Subcutaneous abdominal adipose tissue (tissue), 5 donors: ENCODE measurements around the gene BHLHE40.

Experiments
- H3K27ac ChIP-seq: one replicate; pipeline ENCODE4 v1.7.0; 2013; ENCODE audit warnings: low read depth, mild to moderate bottlenecking, inconsistent platforms, low read length, moderate library complexity
- H3K27me3 ChIP-seq, 5 donors: one replicate each; pipeline ENCODE4 v1.7.0; 2013; ENCODE audit warnings: low read length in 5 of 5, inconsistent platforms in 1 of 5; ENCODE audit not compliant: control insufficient read depth in 5 of 5, insufficient read depth in 4 of 5
- H3K36me3 ChIP-seq, 5 donors: one replicate each; pipeline ENCODE4 v1.7.0; 2013; ENCODE audit warnings: low read length in 5 of 5; ENCODE audit not compliant: control insufficient read depth in 5 of 5, insufficient read depth in 5 of 5
- H3K4me1 ChIP-seq, 5 donors: one replicate each; pipeline ENCODE4 v1.7.0; 2013; ENCODE audit warnings: low read length in 5 of 5, mild to moderate bottlenecking in 3 of 5, moderate library complexity in 1 of 5; ENCODE audit not compliant: control insufficient read depth in 5 of 5, insufficient read depth in 5 of 5
- H3K4me3 ChIP-seq, 5 donors: one replicate each; pipeline ENCODE4 v1.7.0; 2013; ENCODE audit warnings: low read length in 5 of 5, low read depth in 1 of 5
- H3K9ac ChIP-seq, 5 donors: one replicate each; pipeline ENCODE4 v1.7.0; 2013; ENCODE audit warnings: low read length in 5 of 5, mild to moderate bottlenecking in 4 of 5, moderate library complexity in 3 of 5
- H3K9me3 ChIP-seq, 5 donors: one replicate each; pipeline ENCODE4 v1.7.0; 2013; ENCODE audit warnings: low read length in 5 of 5; ENCODE audit not compliant: control insufficient read depth in 5 of 5
- donor health status: healthy.
- donor health status: healthy.
- donor health status: healthy.
- donor health status: healthy.
- donor health status: healthy.

Gene BHLHE40

GRCh38 chr3:4988983-4989834 lies 10.0 kb downstream of the BHLHE40 start:
- Histone ChIP-seq H3K27me3 (no peaks in the 10 kb centered on the region), H3K27ac (peak overlapping the region; percentile 60), H3K9ac (peak overlapping the region in 2 of 5 donors; percentile 13 to 56), H3K4me1 (peaks cover 16 to 50% (median 38%) of the 10 kb centered on the region in 5 donors), H3K36me3 (peaks cover 0 to 4% (median 0%) of the 10 kb centered on the region in 5 donors), H3K9me3 (no peaks in the 10 kb centered on the region), H3K4me3 (no peak overlapping the region)

GRCh38 chr3:4990069-4990468 lies 10.8 kb downstream of the BHLHE40 start:
- H3K4me1 ChIP-seq = peaks cover 21 to 52% (median 36%) of the 10 kb centered on the region in 5 donors
- no peak overlapping the region for H3K9ac ChIP-seq
- H3K27ac ChIP-seq = no peak overlapping the region
- H3K27me3 ChIP-seq = no peaks in the 10 kb centered on the region
- H3K36me3 ChIP-seq = no peaks in the 10 kb centered on the region
- H3K4me3 ChIP-seq = no peak overlapping the region
- no peaks in the 10 kb centered on the region for H3K9me3 ChIP-seq

DNA sequence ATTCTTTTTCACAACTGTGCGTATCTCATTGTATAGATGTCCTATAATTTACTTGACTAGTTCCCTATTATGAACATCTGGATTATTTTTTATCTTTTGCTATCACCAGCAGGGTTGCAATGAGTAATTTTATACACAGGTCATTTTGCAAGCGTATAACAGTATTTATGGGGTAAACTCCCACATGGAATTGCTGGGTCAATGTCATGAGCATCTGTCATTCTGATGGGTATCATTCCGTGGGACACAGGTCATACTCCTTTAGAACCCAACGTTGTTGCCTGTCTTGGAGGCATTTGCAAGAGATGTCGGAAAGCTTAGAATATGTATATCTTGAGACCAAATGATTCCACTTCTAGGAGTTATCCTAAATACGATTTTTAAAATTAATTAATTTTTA lies 12.9 kb downstream of the BHLHE40 start:
- no peaks in the 10 kb centered on the region for H3K27me3 ChIP-seq
- peaks cover 16 to 38% (median 21%) of the 10 kb centered on the region in 5 donors for H3K4me1 ChIP-seq
- no peak overlapping the region for H3K4me3 ChIP-seq
- no peaks in the 10 kb centered on the region for H3K36me3 ChIP-seq
- H3K27ac ChIP-seq = no peak overlapping the region
- H3K9me3 ChIP-seq = no peaks in the 10 kb centered on the region
- no peak overlapping the region for H3K9ac ChIP-seq

- Histone ChIP-seq H3K4me1 (peaks cover 15 to 29% (median 18%) of the 10 kb centered on the region in 5 donors), H3K27ac (no peak overlapping the region), H3K9ac (no peak overlapping the region), H3K27me3 (no peaks in the 10 kb centered on the region), H3K36me3 (no peaks in the 10 kb centered on the region), H3K9me3 (no peaks in the 10 kb centered on the region), H3K4me3 (no peak overlapping the region)
These were observed 14.3 kb downstream of the BHLHE40 start for GRCh38 chr3:4993276-4994143.

DNA sequence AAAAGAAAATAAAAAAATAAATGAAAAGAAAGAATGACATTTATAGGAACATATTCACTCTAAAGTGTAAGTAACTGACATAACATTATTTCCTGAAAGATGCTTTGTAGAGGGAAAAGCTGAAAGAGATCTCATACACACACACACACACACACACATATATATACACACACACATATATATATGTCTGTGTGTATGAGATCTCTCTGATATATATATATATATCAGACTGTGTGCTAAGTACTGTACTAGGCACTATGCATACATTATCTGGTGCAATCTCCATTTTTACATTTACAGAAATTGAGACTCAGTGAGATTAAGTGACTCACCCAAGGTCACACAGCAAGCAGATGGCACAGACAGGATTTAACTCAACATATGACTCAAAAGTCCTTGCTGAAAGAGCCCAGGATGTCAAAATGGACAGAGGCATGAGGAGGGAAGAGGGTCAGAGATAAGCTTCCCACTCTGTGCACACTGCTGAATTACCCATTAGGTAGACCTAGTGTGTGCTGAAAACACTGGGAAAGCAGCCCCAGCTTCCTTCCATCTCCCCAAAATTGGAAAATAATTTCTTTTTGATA lies 15.0 kb downstream of the BHLHE40 start:
- no peaks in the 10 kb centered on the region for H3K27me3 ChIP-seq
- no peak overlapping the region for H3K9ac ChIP-seq
- H3K4me3 ChIP-seq = no peak overlapping the region
- H3K36me3 ChIP-seq = no peaks in the 10 kb centered on the region
- H3K9me3 ChIP-seq = no peaks in the 10 kb centered on the region
- H3K4me1 ChIP-seq = peaks cover 10 to 22% (median 14%) of the 10 kb centered on the region in 5 donors
- peak overlapping the region; percentile 78 for H3K27ac ChIP-seq

- H3K27me3 ChIP-seq = no peaks in the 10 kb centered on the region
- H3K9ac ChIP-seq = no peak overlapping the region
- H3K27ac ChIP-seq = peak overlapping the region; percentile 78
- H3K36me3 ChIP-seq = no peaks in the 10 kb centered on the region
- no peak overlapping the region for H3K4me3 ChIP-seq
- H3K4me1 ChIP-seq = peaks cover 7 to 14% (median 10%) of the 10 kb centered on the region in 5 donors
- H3K9me3 ChIP-seq = no peaks in the 10 kb centered on the region
These were observed 15.7 kb downstream of the BHLHE40 start for GRCh38 chr3:4994823-4995499.

- Histone ChIP-seq H3K36me3 (no peaks in the 10 kb centered on the region), H3K9ac (no peak overlapping the region), H3K27ac (peak overlapping the region; percentile 78)
These were observed 16.3 kb downstream of the BHLHE40 start for GRCh38 chr3:4995500-4996053.

DNA sequence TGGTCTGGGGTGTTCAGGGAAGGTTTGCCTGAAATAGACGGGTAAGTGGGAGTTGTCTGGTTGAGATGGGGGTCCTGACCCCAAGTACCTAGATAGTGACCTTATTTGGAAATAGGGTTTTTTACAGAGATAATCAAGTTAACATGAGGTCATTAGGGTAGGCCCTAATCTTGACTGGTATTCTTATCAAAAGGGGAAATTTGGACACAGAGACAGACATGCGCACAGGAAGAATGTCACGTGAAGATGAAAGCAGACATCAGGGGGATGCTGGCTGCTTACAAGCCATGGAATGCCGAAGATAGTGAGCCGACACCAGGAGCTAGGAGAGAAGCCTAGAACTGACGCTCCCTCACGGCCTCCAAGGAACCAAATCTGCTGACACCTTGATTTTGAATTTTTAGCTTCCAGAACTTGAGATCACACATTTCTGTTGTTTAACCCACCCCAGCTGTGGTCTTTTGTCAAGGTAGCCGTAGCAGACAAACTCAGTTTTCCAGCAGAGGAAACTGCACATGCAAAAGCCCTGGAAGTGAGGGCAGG lies 17.1 kb downstream of the BHLHE40 start:
- H3K4me3 ChIP-seq = no peak overlapping the region
- peaks cover 7 to 14% (median 10%) of the 10 kb centered on the region in 5 donors for H3K4me1 ChIP-seq
- no peaks in the 10 kb centered on the region for H3K9me3 ChIP-seq
- no peak overlapping the region for H3K27ac ChIP-seq
- no peaks in the 10 kb centered on the region for H3K27me3 ChIP-seq
- H3K9ac ChIP-seq = no peak overlapping the region
- no peaks in the 10 kb centered on the region for H3K36me3 ChIP-seq

More at GRCh38 chr3:4995500-4996053, 16.3 kb downstream of the BHLHE40 start:
- no peaks in the 10 kb centered on the region for H3K9me3 ChIP-seq
- no peaks in the 10 kb centered on the region for H3K27me3 ChIP-seq
- H3K4me1 ChIP-seq = peaks cover 7 to 14% (median 10%) of the 10 kb centered on the region in 5 donors
- H3K4me3 ChIP-seq = no peak overlapping the region

- Histone ChIP-seq H3K27ac (no peak overlapping the region), H3K27me3 (no peaks in the 10 kb centered on the region), H3K4me1 (peaks cover 7 to 14% (median 10%) of the 10 kb centered on the region in 5 donors), H3K36me3 (no peaks in the 10 kb centered on the region), H3K9ac (no peak overlapping the region), H3K4me3 (no peak overlapping the region), H3K9me3 (no peaks in the 10 kb centered on the region)
These were observed 17.6 kb downstream of the BHLHE40 start for GRCh38 chr3:4996771-4997291.
